HG03025 (cell line): ENCODE data around the gene CHI3L1.

Experiments
- ATAC-seq: cut with Tn5 transposase; IDR thresholded peaks from one replicate; pipeline ENCODE4 v1.9.1; 2021; ENCODE audit warnings: mild to moderate bottlenecking, moderate library complexity; ENCODE audit not compliant: unreplicated experiment, low FRiP score

Gene CHI3L1

DNA sequence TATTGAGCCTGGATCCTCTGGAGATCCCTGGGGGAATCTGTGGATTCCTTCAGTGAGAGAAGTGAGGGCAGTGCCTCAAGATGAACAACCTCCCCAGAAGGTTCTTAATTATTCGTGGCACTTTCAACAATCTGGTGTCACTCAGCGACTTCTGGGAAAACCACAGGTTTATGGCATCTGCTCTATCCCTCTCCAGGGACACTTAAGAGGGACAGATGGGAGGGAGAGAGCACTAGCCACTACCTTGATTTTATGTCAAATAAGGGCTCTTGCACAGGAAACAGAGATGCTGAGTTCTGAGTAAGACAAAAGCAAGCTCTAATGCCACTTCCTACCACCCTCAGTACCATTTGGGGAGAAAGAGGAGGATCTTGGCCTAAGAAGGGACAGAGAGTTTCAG, 21.2 kb upstream of the CHI3L1 start:
- ATAC-seq = no peak

DNA sequence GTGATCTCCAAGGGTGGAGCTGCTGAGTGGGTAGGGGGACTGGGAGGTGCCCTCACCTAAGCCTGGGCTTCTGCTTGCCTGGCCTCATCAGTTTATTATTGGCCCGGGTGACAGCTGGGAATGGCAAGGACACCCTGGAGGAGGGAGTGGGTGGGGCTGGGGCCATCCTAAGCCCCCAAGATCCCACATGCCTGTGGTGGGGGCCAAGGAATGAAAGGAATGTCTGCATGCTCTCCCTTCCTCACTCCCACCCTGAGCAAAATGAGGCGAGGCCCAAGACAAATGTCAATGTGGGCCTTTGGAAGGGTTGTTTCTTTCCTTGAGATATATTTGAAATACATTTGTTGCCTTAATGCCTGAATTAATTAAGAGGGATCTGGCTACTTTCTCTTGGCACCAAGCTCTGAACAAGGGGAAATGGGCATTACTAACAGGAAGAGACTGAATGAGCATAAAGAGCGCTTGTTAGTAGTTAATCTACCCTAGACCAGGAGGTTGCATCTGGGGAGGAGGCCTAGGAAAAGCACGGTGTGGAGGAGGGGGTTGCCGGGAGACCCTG, 19.7 kb upstream of the CHI3L1 start:
- no peak for ATAC-seq

DNA sequence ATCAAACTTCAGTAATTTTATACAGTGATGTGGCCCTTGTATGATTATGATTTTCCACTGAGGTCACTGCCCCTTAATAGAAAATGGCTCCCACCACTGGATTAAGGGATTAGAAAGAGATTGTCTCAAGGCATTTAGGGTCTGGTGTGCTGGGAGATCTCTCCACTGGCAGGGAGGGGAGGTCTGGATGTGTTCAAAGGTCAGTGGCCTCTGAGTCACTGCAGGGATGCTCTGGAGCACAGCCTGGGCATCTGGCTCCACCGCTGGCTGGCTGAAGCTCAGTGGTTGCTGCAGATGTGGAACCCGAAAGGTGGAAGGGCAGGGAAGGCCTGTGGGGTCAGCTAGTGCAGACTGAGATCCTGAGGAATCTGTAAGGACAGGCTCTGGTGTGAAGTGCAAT, 18.3 kb upstream of the CHI3L1 start:
- no peak for ATAC-seq

DNA sequence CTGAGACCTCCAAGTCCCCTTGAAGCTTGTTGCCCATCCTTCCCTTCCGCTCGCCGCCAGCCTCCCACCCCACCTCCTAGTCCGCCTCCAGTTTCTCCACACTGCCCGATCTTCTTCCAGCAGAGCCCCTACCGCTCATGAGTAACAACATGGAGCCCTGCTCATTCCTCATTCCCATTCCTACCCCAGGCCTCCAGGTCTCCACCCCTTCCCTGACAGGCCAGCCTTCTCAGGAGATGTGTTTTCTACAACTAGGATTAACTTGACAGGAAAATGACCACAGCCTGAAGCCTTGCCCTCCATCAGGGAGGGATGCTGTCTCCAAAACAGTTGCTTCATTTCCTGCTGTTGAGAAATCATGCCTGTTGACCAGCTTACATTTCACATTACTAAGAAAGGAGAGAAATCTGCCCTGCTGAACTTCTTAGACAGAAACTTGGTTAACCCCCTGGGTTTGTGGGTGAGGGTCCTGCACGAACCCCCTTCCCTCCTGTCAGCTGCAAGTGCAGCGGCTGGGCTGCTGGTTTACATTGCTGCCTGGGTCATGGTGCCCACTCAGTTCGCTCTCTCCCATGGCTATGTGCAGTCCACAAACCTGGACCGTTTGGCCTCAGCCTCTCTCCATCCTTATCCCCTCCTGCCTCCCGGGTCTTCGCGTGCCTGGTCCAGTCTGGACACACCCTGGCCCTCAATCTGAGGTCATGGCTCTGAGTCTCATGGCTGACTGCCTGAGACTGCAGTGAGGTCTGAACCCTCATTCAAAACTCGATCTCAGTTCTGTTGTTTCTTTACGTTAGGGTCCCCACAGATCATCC, 16.1 kb upstream of the CHI3L1 start:
- ATAC-seq = no peak

DNA sequence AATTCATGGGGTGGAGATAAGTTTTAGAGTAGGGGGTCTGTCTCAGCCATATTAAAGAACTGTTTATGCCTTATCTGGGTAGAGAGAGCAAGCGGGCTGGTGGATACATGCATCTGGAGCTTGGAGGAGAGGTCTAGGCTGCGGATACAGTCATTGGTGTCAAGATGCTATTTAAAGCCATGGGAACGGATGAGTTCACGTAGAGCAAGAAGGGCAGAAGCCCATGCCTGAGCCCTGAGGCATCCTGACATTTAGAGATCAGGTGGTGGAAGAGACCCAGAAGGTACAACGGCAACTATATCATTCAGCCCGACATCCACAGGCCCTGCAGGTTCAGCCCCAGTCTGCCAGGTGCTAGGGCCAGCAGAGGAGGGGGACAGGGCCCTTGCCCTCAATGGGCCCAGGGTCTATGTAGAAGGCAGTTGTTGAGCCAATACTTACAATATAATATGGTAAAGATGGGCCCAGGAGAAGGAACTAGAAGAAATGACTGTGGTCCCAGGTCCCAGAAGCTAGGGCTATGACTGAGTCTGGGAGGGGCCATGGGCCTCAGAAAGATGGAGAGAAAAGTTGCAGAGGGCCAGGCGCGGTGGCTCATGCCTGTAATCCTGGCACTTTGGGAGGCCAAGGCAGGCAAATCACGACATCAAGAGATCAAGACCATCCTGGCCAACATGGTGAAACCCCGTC, 15.2 kb upstream of the CHI3L1 start:
- ATAC-seq = no peak

DNA sequence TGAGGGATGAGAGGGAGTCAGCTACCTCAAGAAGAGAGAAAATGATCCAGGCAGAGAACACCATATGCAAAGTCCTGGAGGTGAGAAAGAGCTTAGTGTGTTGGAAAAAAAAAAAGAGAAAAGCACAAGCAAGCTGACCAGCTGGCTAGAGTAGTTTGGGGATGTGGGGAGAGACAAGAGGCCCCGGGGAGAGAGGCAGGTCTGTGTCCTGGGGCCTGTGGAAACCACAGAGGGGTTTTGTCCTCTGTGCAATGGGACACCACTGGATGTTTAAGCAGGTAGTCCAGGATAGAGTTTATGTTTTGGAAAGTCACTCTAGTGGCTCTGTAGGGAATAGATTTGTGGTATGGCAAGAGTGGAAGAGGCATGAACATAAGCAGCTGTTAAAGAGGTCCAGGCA, 14.4 kb upstream of the CHI3L1 start:
- ATAC-seq = no peak

DNA sequence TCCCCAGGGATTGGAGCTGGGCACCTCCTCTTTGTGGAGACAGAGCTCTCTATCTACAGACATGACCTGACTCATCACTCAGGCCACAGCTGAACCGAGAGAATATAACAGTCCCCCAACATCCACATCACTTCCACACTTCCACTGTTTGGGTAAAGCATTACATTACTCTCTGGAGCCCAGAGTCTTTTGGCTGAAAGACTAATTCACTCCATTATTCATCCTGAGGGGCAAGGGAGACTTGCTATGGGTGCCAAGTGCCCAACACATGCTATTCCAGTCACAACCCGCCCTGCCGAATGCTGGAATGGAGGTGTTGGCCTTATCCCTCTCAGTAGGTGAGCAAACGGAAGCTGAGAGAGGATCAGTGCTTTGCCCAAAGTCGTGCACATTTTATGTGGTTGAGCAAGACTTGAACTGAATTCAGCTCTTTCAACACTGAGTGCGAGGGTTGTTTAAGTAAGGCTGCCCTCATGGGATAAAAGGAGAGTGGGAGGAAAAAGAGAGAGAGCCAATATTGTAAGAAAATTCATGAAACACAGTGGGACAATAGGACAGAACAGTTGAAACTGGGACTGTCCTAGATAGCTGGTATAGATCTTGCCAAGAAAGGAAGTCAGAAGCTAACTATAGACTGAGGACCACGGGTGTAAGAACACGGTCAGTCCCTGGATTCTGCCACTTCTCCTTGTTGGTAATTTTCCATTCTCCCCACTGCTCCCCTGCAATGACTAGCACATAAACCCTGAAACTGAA, 13.5 kb upstream of the CHI3L1 start:
- ATAC-seq = no peak

DNA sequence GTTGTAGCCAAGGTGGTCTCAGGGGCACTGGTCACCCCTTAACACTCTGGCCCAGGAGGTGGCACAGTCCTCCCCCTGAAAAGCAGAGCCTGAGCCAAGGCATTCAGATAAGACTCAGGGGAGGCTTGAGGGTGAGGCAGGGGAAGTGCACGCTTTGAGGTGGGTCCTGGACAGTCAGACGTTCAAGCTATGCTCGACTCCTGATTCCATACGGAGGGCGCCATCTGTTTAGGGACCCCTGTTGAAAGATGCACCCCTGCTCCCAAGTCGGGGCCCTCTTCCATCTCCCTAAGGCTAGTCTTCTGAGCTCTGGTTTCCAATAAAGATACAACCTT, 12.9 kb upstream of the CHI3L1 start:
- no peak for ATAC-seq

DNA sequence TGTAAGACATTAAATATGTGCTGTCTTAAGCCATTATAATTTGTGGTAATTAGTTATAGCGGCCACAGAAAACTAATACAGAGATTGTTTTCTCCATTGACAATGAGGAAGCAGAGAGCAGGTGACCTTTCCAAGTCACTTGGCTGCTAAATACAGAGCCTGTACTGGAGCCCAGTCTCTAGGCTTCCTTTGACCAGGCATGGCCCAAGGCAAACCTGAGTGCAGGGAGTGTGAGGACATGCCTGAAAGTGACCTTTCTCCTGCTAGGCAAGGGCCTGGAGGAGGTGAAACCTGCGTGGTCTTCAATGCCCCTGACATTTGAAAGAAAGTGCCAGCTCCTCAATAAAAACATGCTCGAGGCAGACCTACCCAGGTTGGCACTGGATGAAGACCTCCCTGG, 12.5 kb upstream of the CHI3L1 start:
- no peak for ATAC-seq

DNA sequence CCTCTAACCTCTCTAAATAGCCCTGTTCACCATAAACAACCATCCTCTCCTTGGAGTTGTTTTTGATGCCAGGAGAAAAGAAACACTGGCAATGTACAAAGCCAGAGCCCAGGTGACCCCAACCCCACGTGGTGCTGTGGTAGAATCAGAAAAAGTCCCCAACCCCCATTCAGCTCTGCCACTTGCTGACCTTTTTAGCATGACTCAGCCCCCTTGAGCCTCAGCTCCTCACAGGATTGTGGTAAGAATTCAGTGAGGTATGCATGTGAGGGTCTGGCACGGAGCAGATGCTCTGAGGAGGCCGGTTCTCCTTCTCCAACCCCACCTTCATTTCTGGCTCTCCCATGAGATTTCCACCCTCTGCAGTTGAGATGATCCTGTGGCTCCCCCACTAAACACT, 11.1 kb upstream of the CHI3L1 start:
- no peak for ATAC-seq

DNA sequence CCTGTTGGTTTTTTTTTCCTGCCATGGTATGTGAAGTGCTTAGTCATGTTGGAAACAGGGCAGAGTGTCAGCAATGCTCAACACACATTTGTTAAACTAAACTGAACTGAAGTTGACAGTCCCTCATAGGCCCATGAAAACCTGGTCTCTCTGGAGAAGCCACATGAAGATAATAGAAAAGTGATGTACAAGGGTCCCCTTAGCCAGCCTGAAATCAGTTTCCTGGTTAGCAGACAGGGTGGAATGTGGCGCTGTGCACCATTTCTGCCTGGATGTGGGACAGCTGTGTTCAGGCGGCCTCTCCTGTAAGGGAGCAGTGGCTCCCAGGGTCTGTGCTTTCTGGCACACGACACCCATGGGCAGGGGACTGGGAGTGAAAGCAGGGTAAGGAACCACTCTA, 9.9 kb upstream of the CHI3L1 start:
- ATAC-seq = no peak

DNA sequence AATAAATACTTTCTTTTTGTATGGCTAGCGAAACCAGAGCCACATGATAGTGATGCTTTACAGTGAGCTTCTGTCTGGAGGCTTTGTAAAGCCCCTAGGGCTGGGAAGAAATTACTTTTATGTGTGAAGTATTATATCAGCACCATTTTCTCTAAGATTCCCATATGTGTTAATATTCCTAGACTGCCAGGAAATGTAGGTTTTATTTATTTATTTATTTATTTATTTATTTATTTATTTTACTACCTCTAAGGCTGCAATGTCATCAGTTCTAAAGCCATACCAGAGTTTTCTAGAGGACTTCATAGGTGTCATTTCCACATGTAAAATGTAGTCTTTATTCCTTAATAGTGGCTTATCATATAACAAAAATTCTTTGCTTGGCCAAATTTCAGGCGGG, 4.4 kb upstream of the CHI3L1 start:
- ATAC-seq = no peak

DNA sequence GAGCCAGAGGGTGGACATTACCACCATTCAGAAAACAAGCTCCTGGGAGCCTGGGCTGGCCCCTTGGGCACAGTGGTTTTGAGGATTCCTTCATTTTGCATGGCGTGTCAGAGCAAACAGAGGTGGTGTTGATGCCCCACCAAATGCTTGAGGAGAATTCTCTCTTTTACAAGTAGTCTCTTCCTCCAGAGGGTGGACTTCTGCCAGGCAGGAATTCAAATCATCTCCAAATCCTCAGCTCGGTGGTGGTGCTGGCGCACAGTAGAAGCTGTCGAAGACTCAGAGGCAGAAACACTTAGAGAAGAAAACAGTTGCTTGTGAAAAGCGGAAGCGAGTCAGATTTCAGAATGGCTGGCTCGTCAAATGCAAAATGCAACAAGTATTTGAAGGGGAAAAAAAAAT, 3.4 kb upstream of the CHI3L1 start:
- no peak for ATAC-seq

DNA sequence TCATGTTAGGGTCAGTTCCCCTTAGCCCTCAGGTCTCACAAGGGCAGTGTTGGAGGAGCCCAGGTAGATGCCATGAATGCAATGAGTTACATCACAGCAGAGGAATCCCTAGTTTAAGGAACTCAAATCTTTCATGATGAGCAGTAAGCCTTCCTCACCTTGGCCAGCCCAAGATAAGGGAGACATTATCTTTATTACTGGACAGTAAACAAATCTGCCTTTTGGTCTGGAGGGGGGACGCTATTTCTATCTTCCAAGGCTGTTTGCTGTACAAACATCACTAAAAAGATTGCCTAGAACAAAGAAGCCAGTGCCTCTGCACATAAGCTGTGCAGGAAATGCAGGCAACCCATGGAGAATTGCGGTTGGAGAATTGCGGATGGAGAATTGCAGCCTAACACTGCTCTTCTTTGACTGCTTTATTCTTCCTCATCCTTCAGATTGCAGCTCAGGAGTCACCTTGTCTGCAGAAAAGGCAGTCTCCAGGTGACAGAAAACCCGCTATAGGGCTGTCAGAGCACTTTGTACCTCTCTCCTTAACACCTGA, 2.3 kb upstream of the CHI3L1 start:
- ATAC-seq = no peak

DNA sequence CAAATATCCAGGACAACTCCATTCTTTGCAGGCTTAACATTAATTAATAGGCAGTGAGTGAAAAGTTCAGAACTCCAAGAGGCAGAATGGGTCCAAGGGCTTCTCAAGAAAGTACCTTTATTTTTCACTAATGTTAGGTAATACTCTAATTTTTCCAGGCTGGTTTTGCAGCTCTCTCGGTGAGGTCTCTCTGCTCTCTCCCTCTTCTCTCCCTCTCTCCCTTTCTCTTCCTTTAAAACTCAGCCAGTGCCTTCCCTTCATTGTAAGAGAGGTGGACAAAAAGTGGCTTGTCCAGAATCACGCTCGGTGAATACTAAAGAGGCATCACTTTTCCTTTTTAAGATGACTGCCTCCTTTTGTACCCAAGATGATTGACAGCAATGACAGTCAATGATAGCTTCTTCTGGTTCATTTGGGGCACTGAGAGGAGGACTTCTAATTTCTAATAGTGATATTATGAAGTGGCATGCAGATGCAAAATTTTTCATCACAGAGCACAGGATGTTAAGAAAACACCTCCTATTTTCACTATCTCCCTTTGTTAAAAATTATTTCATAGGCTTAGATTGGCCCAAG, 1.3 kb upstream of the CHI3L1 start:
- ATAC-seq = no peak

DNA sequence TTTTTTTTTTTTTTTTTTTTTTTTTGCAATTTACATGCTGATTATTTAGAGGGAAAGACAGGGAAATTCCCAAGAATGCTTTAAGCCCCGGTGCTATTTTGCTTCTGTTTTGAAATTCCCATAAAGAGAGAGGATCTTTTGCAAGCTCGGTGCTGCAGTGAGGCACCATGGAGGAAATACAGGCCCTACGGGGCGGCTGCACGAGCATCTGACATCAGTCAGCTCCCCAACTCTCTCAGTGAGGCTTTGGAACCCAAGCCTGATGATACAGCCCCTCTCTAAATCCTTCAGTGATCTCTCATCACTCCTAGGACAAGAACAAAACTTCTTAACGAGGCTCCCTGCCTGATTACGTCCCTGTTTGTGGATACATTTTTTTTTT, 791 bp upstream of the CHI3L1 start:
- no peak for ATAC-seq

DNA sequence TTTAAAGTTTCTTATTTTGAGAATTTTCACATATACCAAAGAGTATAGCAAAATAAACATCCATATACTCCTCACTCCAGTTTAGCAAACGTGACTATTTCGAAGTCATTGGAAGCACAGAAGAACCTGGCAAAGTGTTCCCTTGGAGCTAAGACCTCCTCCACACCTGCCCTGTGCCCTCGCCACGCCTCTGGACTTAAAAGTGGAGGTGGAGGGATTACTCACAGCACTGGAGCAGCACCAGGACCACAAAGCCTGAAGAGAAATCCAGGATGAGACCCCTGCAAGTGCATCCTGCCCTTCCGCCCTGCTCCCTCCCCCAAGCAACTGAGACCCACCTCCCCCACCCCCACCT, 436 bp downstream of the CHI3L1 start:
- ATAC-seq = no peak

DNA sequence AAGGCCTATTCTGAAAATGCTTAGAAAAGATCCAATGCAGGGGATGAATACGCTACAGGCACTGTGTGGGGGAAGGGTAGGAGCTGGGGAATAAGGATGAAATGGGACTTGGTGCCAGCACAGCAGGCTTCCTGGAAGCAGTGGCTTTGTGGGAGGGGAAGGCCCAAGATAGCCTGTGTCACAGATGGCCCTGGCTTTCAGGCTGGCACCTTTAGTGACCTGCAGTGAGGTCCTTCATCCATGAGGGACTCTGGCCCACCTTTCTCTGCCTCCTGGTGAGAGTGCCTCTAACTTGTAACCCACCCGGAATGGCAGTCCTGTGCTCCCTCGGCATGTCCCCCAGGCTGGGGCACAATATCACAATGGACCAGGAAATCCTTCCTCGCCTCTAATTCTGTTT, 919 bp downstream of the CHI3L1 start:
- no peak for ATAC-seq

DNA sequence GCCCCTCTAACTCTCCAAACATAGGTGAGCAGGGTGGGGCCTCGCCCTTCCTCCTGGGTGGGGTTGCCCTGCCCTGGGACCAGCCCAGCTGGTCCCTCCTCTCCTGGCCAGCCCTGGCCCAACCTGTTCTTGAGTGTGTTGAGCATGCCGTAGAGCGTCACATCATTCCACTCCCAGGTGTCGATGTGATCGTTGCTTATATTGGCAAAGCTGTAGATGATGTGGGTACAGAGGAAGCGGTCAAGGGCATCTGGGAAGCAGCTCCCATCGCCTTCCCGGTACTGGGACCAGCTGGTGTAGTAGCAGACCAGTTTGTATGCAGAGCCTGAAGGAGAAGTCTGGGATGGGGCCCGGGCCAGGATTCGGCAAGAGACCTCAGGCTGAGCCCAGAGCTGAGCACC, 1.4 kb downstream of the CHI3L1 start:
- no peak for ATAC-seq

DNA sequence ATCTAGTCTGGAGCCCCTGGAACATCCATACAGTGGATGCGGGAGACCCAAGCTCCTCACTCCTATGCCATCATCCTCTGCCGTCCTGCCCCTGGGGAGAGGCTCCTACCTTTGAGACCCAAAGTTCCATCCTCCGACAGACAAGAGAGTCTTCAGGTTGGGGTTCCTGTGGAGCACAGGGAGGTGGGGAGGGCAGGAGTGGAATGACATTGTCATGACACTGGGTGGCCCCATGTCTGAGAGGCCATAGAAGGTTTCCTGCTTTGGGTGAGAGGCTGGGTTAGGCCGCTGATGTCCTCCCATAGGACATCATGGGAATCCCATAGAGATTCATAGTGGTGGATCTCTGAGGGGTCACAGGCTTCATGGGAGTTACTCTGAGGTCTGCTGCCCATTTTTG, 2.0 kb downstream of the CHI3L1 start:
- ATAC-seq = no peak

DNA sequence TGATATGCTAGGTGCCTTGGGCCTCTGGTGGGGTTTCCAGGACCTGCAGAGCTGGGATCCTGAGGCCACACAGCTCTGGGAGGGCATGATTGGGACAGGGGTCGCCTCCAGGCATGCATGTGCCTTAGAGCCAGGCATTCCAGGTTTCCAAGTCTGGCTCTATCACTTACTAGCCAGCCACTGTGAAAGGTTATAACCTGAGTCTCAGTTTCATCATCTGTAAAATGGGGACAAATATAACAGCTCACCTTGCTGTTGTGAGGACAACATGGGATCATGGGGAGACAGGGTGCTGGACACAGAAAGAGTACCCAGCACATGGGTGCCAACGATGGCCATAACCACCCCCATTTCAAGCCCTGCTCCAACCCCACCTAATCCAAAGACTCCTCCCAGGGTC, 2.7 kb downstream of the CHI3L1 start:
- no peak for ATAC-seq
